Endodermal cell (in vitro differentiated cells): ENCODE data around the gene CHPF2. TPM values are rescaled to one million over a fixed set of nuclear protein-coding genes. Genes with fewer than 3 reads are reported as not detected.
A peak's percentile ranks its signal among the peaks of the same experiment; 100 is the strongest.

ENCODE experiments used
- DNase-seq: peaks from one replicate; pipeline ENCODE4 v3.0.0-alpha.2; 2017
- H3K27ac ChIP-seq: 2 replicates; pipeline ENCODE4 v1.5.1; 2013; ENCODE audit warnings: mild to moderate bottlenecking, low read depth, low read length, moderate library complexity
- H3K27me3 ChIP-seq: 2 replicates; pipeline ENCODE4 v1.6.1; 2013; ENCODE audit warnings: mild to moderate bottlenecking, low read length, moderate library complexity; ENCODE audit not compliant: insufficient read depth, control insufficient read depth, poor library complexity, severe bottlenecking
- H3K36me3 ChIP-seq: 2 replicates; pipeline ENCODE4 v1.7.0; 2013; ENCODE audit warnings: mild to moderate bottlenecking, low read length, moderate library complexity; ENCODE audit not compliant: control insufficient read depth, insufficient read depth
- H3K4me1 ChIP-seq: one replicate; pipeline ENCODE4 v1.7.0; 2013; ENCODE audit warnings: low read length; ENCODE audit not compliant: control insufficient read depth, insufficient read depth
- H3K4me3 ChIP-seq: 2 replicates; pipeline ENCODE4 v1.5.1; 2013; ENCODE audit warnings: mild to moderate bottlenecking, low read length, moderate library complexity
- H3K9ac ChIP-seq: 2 replicates; pipeline ENCODE4 v1.6.1; 2013; ENCODE audit warnings: mild to moderate bottlenecking, low read length, moderate library complexity; ENCODE audit not compliant: poor library complexity, severe bottlenecking; ENCODE audit errors: extremely low read depth
- H3K9me3 ChIP-seq: 2 replicates; pipeline ENCODE4 v1.6.1; 2013; ENCODE audit warnings: mild to moderate bottlenecking, low read length, moderate library complexity; ENCODE audit not compliant: control insufficient read depth
- H3K27ac Mint-ChIP-seq: 2 replicates; pipeline ENCODE4 v1.8.0; 2020; ENCODE audit warnings: mixed read lengths
- H3K27me3 Mint-ChIP-seq: 2 replicates; pipeline ENCODE4 v1.8.0; 2021; ENCODE audit warnings: mild to moderate bottlenecking, mixed read lengths; ENCODE audit not compliant: insufficient read depth
- H3K36me3 Mint-ChIP-seq: 2 replicates; pipeline ENCODE4 v1.8.0; 2020; ENCODE audit warnings: low read depth, mixed read lengths
- H3K4me1 Mint-ChIP-seq: 2 replicates; pipeline ENCODE4 v1.8.0; 2020; ENCODE audit warnings: mixed read lengths
- H3K4me3 Mint-ChIP-seq: 2 replicates; pipeline ENCODE4 v1.8.0; 2020; ENCODE audit warnings: mild to moderate bottlenecking, moderate library complexity, mixed read lengths
- H3K9me3 Mint-ChIP-seq: 2 replicates; pipeline ENCODE4 v1.8.0; 2020; ENCODE audit warnings: mild to moderate bottlenecking, mixed read lengths
- WGBS, 2 experiments: methylation state at CpG; one replicate each; pipeline versions ENCODE4 v1.1.5 to v1.1.7; 2013; ENCODE audit warnings: missing lambda C conversion rate in 2 of 2, mixed read lengths in 1 of 2; ENCODE audit not compliant: insufficient coverage in 1 of 2, insufficient read length in 1 of 2; 5-methylcytosine and 5-hydroxymethylcytosine counted together
- long read RNA-seq, 4 experiments: library from polyadenylated mRNA in 2 of 4; library from RNA in 1 of 4; library from capped mRNA in 1 of 4; stranded (forward) in 3 of 4; unstranded in 1 of 4; transcript quantifications; one replicate each; pipeline ENCODE4 v2.0.0, GENCODE V29; 2020 to 2021; ENCODE audit warnings: inconsistent platforms in 1 of 4
- polyA plus RNA-seq, 2 experiments: library from polyadenylated mRNA; stranded (reverse); fragments of 50-300 nt; gene quantifications; one replicate each; pipeline ENCODE4 v1.2.3, GENCODE V29; 2013
- total RNA-seq, 2 donors: library from RNA; stranded (reverse); fragmentation: NEBNext Ultra II Directional in 1 of 2; extraction: Animal tissue kit (Norgen Biotek cat#: 25700) in 1 of 2; gene quantifications; 2 replicates in 1 of 2; 3 replicates in 1 of 2; pipeline ENCODE4 v1.2.1, GENCODE V29; 2021
- TF ChIP-seq, protein P1 (sequence below): fragments of 200-600 bp; sonication (generic); conservative IDR thresholded peaks from 2 replicates; pipeline ENCODE4 v1.5.0; 2021; ENCODE audit warnings: antibody characterized with exemption, mild to moderate bottlenecking

Gene CHPF2, protein sequence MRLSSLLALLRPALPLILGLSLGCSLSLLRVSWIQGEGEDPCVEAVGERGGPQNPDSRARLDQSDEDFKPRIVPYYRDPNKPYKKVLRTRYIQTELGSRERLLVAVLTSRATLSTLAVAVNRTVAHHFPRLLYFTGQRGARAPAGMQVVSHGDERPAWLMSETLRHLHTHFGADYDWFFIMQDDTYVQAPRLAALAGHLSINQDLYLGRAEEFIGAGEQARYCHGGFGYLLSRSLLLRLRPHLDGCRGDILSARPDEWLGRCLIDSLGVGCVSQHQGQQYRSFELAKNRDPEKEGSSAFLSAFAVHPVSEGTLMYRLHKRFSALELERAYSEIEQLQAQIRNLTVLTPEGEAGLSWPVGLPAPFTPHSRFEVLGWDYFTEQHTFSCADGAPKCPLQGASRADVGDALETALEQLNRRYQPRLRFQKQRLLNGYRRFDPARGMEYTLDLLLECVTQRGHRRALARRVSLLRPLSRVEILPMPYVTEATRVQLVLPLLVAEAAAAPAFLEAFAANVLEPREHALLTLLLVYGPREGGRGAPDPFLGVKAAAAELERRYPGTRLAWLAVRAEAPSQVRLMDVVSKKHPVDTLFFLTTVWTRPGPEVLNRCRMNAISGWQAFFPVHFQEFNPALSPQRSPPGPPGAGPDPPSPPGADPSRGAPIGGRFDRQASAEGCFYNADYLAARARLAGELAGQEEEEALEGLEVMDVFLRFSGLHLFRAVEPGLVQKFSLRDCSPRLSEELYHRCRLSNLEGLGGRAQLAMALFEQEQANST
- 10 to 100 TPM; 31.9 to 35.6 TPM for total RNA-seq
- 23.1 TPM for polyA plus RNA-seq (2013, experiment 1 of 2)
- polyA plus RNA-seq (2013, experiment 2 of 2) = 19.4 TPM
- long read RNA-seq, experiment 1, partial matches to known transcripts = 3 of 5 reads
- long read RNA-seq, experiment 1, other reads (novel, unspliced or antisense) = 1 of 5 reads
- long read RNA-seq, experiment 2, transcript CHPF2-201 (4 exons, 3,978 nt) = major isoform, 39 of 65 reads
- long read RNA-seq, experiment 2, partial matches to known transcripts = 13 of 65 reads
- long read RNA-seq, experiment 2, other reads (novel, unspliced or antisense) = 13 of 65 reads
- long read RNA-seq, experiment 3, transcript CHPF2-201 (4 exons, 3,978 nt) = major isoform, 28 of 44 reads
- long read RNA-seq, experiment 3, partial matches to known transcripts = 6 of 44 reads
- long read RNA-seq, experiment 3, other reads (novel, unspliced or antisense) = 10 of 44 reads
- long read RNA-seq, experiment 4, partial matches to known transcripts = 0 of 1 reads
- long read RNA-seq, experiment 4, other reads (novel, unspliced or antisense) = 1 of 1 reads

DNA sequence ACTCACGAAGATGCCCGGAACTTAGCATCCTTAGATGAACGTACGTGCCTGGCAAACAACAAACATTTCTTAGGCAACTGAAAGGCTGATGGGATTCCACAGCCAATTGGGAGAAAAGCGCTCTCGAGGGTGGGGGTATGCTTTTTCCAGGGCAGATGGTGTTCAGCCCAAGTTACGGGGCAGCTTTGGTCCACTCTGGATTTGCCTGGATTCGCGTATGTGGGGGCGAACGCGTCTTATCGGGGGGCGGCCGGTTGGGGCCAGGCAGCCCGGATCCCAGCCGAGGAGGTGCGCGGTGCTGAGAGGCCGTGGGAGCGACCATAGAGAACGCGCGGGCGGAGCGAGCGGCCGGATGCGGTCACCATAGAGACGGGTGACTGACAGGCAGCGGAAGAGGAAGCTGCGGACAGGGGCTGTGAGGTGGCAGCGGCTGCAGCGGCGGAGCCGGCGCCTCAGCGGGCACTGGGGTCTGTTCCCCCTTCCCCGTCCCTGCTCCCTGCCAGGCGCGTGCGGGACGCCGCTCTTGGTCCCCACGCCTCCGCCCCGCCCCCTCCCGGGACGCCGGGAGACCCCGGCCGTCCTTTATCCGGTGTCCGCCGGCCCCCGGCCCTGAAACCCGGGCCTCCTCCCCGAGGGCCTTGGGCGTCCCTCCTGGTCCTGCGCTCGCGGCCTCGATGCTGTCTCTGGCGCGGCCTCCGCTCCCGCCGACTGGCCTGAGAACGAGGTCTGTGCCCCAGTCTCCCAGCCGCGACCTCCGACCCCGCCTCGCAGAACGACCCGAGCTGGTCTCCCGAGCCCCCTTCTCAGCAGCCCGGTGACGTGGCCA, at the start of gene CHPF2:
CHPF2 (plus strand) TSS at position 393 of the 826 bp plus-strand sequence. CDS start 1,529 bp downstream, outside the sequence.
- 1% methylated on average over 44 to 79 of the region's 79 CpGs for WGBS, 2 experiments
- DNase-seq = peak; percentile 94
- Mint-ChIP-seq H3K27me3 (no peaks in the 10 kb centered on the region), H3K36me3 (peaks cover 19% of the 10 kb centered on the region), H3K4me1 (peaks cover 27% of the 10 kb centered on the region), H3K4me3 (peak within 1 kb of the TSS; percentile 94), H3K27ac (peak within 1 kb of the TSS; percentile 96), H3K9me3 (no peaks in the 10 kb centered on the region)
- Histone ChIP-seq H3K9me3 (no peaks in the 10 kb centered on the region), H3K27me3 (no peaks in the 10 kb centered on the region), H3K4me1 (peaks cover 14% of the 10 kb centered on the region), H3K9ac (peak within 1 kb of the TSS; percentile 86), H3K36me3 (peaks cover 21% of the 10 kb centered on the region), H3K27ac (peak within 1 kb of the TSS; percentile 16), H3K4me3 (peak within 1 kb of the TSS; percentile 95)
- TF ChIP-seq, protein P1, sequence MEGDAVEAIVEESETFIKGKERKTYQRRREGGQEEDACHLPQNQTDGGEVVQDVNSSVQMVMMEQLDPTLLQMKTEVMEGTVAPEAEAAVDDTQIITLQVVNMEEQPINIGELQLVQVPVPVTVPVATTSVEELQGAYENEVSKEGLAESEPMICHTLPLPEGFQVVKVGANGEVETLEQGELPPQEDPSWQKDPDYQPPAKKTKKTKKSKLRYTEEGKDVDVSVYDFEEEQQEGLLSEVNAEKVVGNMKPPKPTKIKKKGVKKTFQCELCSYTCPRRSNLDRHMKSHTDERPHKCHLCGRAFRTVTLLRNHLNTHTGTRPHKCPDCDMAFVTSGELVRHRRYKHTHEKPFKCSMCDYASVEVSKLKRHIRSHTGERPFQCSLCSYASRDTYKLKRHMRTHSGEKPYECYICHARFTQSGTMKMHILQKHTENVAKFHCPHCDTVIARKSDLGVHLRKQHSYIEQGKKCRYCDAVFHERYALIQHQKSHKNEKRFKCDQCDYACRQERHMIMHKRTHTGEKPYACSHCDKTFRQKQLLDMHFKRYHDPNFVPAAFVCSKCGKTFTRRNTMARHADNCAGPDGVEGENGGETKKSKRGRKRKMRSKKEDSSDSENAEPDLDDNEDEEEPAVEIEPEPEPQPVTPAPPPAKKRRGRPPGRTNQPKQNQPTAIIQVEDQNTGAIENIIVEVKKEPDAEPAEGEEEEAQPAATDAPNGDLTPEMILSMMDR = no peak

DNA sequence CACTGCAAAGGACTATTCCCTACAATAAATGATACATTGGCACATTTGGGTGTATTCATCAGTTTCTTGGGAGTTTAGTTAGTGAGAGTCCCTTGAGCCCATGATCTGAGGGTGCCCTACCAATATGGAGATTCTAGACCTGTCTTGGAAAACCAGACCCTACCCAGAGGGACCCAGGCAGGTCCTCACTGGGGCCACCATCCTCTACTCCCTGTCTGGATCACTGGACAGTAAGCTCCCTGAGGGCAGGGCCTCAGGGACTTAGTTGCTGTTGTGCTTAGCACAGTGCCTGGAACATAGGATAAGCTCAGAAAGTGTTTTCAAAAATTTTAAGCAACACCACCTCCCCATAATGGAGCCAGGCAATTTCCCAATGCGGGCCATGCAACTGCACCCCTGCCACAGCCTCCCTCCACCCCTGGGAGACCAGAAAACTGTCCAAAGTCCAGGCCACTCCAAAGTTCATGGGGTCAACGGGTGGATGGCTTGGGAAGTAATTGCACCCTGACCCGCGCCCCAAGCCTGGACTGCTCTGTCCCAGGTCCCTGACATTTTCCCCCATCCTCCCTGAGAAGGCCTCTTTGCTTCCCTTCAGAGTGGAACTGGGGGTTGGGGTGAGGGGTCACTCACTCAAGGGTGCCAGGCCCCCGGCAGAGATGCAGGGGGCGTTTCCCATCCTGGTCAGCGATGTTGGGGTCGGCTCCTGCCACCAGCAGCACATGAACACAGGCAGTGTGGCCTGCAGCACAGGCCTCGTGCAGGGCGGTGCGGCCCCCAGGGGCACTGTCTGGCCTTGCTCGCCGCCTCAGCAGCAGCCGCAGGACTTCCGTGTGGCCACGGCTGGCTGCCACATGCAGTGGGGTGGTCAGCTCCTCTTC, 46.3 kb upstream of the CHPF2 start:
- Mint-ChIP-seq H3K27me3 (peaks cover 26% of the 10 kb centered on the region), H3K27ac (no peak overlapping the region)
- no peaks in the 10 kb centered on the region for H3K36me3 ChIP-seq

More for the DNA sequence above, 46.3 kb upstream of the CHPF2 start:
- no peak overlapping the region for H3K4me3 Mint-ChIP-seq
- no peaks in the 10 kb centered on the region for H3K36me3 Mint-ChIP-seq
- Histone ChIP-seq H3K4me1 (no peaks in the 10 kb centered on the region), H3K27ac (no peak overlapping the region), H3K27me3 (peaks cover 9% of the 10 kb centered on the region), H3K9ac (no peak overlapping the region), H3K4me3 (no peak overlapping the region), H3K9me3 (no peaks in the 10 kb centered on the region)
- H3K9me3 Mint-ChIP-seq = no peaks in the 10 kb centered on the region
- DNase-seq = no peak
- TF ChIP-seq, protein P1 = no peak
- 94 to 100% methylated on average over 3 to 16 of the region's 16 CpGs for WGBS, 2 experiments
- no peaks in the 10 kb centered on the region for H3K4me1 Mint-ChIP-seq
